GM12874 (cell line): ENCODE data around the gene SLC6A11.

Experiments
- CTCF ChIP-seq: IDR thresholded peaks from 2 replicates; pipeline ENCODE4 v1.5.1; 2011; ENCODE audit warnings: low read depth, mild to moderate bottlenecking, control low read depth, low read length, moderate library complexity; ENCODE audit not compliant: insufficient read depth

SLC6A11 gene

GRCh38 chr3:10956531-10956930 is 140.5 kb downstream of the SLC6A11 start:
- no peak for TF ChIP-seq CTCF

- TF ChIP-seq CTCF: no peak
These were observed 141.0 kb downstream of the SLC6A11 start for GRCh38 chr3:10956986-10957385.

- no peak for TF ChIP-seq CTCF
These were observed 142.1 kb downstream of the SLC6A11 start for GRCh38 chr3:10957976-10958749.

GRCh38 chr3:10960255-10960654 is 144.2 kb downstream of the SLC6A11 start:
- TF ChIP-seq CTCF: no peak

- TF ChIP-seq CTCF: no peak
These were observed 145.9 kb downstream of the SLC6A11 start for GRCh38 chr3:10961921-10962320.

GRCh38 chr3:10962481-10963036 is 146.5 kb downstream of the SLC6A11 start:
- TF ChIP-seq CTCF: no peak

- no peak for TF ChIP-seq CTCF
These were observed 148.6 kb downstream of the SLC6A11 start for GRCh38 chr3:10964537-10965167.
